HG03135 (cell line): ENCODE data around the gene TRAPPC13.
"Not testable (repeated sequence)": the region's sequence is repeated elsewhere in the genome, so short reads cannot be mapped to it uniquely, and the experiment has no call there.

ENCODE experiments used
- ATAC-seq: cut with Tn5 transposase; IDR thresholded peaks from one replicate; pipeline ENCODE4 v1.9.1; 2021; ENCODE audit warnings: mild to moderate bottlenecking, moderate library complexity; ENCODE audit not compliant: unreplicated experiment

The TRAPPC13 gene, protein sequence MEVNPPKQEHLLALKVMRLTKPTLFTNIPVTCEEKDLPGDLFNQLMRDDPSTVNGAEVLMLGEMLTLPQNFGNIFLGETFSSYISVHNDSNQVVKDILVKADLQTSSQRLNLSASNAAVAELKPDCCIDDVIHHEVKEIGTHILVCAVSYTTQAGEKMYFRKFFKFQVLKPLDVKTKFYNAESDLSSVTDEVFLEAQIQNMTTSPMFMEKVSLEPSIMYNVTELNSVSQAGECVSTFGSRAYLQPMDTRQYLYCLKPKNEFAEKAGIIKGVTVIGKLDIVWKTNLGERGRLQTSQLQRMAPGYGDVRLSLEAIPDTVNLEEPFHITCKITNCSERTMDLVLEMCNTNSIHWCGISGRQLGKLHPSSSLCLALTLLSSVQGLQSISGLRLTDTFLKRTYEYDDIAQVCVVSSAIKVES

DNA sequence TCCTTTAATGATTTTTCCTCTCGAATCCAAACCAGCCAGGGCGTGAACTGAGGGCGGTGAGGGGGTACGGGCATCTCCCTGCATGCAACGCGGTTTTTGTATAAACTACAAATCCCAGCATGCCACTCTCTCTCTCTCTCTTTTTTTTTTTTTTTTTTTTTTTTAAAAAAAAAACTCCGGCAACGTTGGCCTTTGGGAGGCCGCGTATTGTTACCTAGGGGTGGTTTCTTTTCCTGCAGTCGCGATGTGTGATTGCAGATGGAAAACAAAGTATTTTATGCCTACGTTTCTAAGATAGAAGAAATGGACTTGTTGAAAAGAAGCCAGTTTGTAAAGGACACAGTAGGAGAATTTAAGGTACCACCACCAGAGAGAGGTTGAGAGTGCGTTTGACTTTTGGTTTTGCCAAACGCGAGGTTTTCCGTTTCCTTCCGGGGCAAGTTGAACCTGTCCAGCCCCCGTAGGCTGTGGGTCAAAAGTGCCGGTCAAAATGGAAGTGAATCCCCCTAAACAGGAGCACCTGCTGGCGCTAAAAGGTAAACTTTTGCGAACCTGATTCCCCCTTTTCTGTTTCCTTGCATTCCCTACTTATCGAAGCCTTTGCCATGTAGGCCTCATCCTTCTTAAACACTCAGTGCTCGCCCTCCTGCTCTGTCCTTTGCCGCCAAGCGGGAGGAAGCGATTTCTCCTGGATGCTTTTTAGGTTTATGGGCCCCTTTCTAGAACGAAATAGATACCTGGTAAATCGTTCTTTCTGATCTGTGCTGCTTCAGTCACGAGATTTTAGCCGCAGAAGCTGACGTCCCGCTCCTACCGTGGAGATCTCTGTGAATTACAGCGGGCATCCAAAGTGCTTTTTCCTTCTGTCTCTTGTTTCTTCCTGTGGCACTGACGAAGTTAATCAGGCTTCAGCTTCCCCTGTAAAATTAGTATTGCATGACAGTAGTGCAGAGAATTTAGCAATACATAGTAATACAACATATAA, at the start of gene TRAPPC13, which contains the start of gene SHLD3:
TRAPPC13 (plus strand) TSS at position 457 of the 985 bp plus-strand sequence; CDS start at position 491, 34 bp downstream.
SHLD3 (plus strand) TSS at position 457 of the 985 bp plus-strand sequence. CDS start 4,561 bp downstream, outside the sequence.
- ATAC-seq = peak; percentile 68

DNA sequence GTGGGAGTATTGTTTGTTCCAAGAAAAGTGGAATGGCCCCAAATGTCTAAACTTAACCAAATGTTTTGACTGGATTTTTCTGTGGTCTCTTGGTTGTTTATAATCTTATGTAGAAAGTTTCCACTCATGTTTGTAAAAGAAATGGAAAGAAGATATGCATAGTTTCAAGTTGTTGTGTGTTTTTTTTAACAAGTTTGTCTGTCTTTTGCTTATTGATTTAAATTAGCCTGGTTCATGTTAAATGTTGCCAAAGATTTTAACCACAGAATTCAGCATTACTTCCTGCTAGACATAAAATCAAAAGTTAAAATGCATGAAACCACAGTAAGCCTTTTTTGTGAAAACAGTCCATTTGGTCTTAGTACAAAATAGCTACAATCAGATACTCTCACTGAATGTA, 47.7 kb upstream of the TRAPPC13 start:
- no peak for ATAC-seq

DNA sequence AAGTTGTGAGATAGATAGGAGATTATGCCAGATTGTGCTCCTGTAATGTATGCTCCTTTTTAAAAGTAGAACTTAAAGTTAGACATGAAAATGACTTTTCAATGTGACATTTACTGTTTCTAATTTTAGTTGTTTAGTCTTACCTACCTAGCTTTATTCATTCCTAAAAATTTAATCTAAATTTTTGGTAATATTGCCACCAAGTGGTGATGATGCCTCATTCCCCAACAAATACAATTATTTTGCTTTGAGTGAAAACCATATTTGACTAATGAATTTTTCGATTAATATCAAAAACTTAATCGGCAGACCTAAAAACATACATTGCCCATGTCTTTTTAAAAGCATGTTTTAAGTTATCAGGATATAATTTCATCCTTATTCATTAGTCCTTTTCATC, 36.1 kb upstream of the TRAPPC13 start:
- ATAC-seq = no peak

DNA sequence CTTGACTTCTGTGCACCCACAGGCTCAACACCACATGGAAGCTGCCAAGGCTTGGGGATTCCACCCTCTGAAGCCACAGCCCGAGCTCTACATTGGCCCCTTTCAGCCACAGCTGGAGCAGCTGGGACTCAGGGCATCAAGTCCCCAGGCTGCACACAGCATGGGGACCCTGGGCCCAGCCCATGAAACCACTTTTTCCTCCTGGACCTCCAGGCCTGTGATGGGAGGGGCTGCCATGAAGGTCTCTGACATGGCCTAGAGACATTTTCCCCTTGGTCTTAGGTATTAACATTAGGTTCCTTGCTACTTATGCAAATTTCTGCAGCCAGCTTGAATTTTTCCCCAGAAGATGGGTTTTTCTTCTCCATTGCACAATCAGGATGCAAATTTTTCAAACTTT, 23.1 kb upstream of the TRAPPC13 start:
- ATAC-seq = not testable (repeated sequence)

DNA sequence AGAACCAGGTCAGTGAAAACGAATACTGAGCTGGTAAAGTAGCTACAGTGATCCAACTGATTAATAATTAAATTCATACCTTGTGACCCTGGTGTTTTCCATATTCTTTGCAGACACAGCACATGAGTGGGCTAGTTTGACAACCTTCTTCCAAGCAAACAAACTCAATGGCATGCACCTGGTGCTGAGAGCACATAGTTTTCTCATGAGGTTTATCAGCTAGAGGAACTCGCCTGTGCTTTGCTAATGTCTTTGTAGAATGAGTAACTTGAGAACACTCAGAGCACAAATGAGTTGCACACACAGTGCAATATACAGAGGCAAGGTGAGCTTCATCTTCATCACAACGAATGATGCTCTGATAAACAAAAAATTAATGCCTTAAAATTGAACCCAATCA, 13.3 kb upstream of the TRAPPC13 start:
- ATAC-seq = no peak

DNA sequence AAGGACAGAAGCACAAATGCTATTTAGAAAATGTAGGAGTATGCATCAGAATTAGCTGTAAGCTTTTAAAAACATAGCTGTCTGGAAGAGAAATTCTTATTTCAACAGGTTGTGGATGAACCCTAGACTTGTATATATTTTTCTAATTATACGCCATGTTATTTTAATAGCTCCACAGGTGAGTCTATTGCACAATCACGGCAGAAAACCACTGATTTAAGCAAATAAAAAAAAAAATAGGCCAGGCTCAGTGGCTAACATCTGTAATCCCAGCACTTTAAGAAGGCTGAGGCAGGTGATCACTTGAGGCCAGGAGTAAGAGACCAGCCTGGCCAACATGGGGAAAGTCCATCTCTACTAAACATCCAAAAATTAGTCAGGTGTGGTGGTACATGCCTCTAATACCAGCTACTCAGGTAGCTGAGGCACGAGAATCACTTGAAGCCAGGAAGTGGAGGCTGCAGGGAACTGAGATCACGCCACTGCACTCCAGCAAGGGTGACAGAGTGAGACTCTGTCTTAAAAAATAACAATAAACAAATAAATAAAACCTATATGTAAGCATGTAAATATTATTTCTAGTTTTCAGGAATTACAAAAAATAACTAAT, 12.4 kb upstream of the TRAPPC13 start:
- no peak for ATAC-seq

DNA sequence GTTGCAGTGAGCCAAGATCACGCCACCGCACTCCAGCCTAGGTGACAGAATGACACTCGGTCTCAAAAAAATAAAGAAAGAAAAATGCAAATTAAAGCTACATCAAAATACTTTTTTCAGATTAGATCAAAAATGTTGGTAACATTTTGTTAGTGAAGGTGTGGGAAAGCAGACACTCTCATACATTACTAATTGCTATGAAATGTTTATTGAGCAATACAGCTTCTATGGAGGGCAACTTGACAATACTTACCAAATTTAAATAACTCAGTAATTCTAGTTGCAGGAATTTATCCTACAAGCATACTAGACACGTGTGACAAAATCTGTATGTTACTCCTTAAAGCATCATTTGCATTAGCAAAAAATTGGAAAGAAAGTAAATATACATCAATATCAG, 4.8 kb upstream of the TRAPPC13 start:
- no peak for ATAC-seq

DNA sequence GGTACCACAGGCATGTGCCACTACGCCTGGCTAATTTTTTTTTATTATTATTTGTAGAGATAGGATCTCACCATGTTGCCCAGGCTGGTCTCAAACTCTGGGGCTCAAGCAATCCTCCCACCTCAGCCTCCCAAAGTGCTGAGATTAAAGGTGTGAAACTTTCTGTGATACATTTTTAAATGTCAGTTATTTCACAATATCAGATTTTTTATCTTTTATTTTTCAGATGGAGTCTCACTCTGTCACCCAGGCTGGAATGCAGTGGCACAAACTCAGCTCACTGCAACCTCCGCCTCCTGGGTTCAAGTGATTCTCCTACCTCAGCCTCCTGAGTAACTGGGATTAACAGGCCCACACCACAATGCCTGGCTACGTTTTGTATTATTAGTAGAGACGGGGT, 2.9 kb upstream of the TRAPPC13 start:
- not testable (repeated sequence) for ATAC-seq

DNA sequence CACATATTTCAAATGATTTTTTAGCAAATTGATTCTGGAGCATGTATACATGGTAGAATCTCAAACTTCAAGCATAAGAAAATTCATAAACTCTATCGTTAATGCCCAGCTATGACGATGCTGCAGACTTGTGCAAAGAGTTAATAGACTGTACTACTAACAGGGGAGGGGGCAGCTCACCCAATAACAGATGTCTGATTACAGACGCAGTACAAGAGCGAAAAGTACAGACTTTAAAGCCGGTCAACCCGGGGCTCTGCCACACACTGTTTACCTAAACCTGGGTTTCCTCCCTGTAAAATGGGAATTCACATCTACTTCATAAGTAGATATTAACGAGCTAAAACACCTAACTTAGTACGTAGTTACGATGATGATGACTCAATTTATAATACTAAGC, 1.3 kb upstream of the TRAPPC13 start:
- no peak for ATAC-seq

DNA sequence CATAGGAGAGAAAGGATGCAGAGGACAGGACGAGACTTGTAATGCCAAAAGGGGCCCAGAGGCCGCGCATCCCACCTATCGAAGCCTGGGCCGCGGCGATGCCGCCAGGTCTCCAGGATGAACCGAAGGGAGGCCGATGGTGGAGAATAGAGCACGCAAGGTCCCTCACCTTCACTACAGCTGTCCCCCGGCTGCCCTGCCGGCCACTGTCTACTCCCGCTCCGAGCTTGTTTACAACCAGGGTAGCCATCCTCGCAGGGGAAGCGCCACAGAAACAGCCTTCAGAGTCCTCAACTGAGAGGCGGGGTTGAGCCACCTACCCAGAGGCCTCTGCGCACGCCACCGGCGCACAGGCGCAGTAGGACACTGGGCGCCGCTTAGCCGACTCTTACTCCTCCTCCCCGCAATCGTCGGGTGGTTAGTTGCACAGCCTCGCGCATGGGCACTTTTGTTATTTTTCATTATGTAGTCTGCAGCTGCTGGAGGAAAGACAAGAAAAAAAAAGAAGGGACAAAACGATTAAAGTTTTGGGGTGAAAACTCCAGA, 729 bp upstream of the TRAPPC13 start, which contains the start of gene TRIM23:
TRIM23 (minus strand) TSS at position 309 of the 546 bp plus-strand sequence; CDS start at position 250, 59 bp downstream.
- ATAC-seq = peak; percentile 94

DNA sequence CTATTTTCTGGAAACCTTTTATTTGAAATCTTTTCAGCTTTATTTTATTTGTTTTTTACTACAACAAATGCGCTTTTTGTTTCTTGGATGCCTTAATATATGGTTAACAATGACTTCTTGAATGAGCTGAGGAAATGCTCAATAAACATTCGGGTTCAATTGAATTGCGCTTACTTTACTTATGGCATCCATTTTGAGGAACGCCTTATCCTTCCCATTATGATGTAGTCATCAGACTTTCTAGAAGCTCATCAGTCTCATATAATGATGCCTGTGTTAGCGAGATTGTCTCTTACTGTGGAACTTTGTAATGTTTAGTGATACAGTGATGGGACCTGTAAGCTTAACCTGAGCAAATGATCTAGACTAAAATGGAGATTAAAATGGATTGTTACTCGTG, 916 bp downstream of the TRAPPC13 start:
- no peak for ATAC-seq

DNA sequence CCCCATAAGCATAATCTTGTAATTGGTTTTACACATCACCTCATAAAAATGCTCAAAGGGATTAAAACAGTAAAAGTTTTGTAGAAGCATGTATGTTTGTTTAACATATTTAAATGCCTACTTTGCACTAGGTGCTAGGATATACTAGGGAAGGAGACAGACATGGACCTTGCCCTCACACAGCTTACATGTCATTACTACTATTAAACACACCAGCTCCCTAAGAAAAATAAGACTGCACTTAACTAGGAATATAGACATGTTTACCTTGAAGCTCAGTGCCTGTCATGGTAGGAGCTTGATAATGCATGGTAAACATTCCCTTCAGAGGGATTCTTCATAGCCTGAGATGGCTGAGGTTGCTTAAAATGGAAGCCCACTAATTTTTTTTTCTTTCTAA, 6.2 kb downstream of the TRAPPC13 start:
- ATAC-seq = no peak

DNA sequence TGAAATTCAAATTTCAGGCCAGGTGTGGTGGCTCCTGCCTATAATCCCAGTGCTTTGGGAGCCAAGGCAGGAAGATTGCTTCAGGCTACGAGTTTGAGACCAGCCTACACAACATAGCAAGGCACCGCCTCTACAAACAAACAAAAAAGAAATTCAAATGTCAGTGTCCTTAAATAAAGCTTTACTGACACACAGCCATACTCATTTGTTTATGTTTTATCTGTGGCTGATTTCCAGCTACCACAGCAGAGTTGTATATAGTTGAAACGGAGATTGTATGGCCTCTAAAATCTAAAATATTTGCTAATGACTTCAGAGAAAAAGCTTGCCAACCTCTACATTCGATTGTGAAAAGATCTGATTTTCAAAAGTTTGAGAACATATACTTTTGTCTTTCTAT, 15.4 kb downstream of the TRAPPC13 start:
- ATAC-seq = no peak

DNA sequence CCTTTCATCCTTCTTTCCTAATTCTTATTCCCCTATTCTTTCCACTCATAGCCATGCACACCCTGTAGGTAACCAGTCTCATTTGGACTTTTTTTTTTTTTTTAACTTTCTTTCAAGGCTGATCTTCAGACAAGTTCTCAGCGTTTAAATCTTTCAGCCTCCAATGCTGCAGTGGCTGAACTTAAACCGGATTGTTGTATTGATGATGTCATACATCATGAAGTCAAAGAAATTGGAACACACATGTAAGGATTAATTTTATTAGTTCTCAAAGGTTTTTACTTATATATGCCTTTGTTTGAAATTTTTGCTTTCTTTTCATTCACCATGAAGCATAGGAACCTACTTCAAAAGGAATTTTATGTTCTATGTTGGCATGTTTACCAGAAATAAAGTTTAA, 22.1 kb downstream of the TRAPPC13 start:
- no peak for ATAC-seq

DNA sequence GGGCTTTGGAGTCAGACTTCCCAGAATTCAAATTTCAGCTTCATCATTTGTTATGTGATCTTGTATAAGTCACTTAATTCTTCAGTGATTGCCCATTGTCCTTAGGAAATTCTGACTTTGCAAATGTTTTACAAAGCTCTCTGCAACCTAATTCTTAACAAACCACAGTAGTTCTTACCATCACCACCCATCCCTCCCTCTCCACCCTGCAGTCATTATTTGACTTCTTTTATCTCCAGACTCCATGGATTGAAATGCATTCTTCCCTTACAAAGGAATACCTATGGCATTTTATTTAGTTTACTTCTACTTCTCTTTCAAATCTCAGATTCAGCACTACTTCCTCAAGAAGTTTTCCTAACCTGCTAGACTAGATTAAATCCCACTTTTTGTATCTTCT, 23.1 kb downstream of the TRAPPC13 start:
- no peak for ATAC-seq

DNA sequence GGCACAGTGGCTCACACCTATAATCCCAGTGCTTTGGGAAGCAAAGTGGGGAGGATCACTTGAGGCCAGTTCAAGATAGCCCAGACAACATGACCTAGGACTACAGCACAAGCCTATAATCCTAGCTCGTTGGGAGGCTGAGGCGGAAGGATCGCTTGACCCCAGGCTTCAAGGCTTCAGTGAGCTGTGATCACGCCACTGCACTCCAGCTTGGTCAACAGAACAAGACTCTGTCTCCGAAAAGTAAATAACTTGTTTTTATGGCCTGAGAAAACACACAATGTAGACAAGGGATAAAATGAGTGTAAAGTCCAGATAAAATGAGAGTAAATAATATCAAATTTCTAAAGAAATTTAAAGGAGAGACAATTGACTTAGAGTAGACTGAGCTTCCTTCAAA, 26.3 kb downstream of the TRAPPC13 start:
- no peak for ATAC-seq

DNA sequence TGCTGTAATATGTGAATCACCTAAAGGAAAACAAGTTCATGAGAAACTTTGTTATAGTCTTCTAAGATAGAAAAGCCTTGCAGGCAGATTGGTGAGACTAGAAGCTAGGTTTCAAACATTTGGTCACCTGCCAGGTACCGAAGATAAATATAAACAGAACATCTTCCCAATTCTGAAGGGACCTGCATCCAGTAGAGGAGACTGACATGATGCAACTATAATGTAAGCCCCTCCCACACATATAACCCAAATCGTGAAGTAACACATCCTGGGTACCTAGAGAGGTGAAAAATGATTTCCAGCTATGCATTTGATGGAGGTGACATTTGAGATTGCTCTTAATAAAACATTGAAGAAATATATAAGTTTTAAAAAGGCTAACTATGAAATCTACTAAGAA, 29.9 kb downstream of the TRAPPC13 start:
- ATAC-seq = no peak

DNA sequence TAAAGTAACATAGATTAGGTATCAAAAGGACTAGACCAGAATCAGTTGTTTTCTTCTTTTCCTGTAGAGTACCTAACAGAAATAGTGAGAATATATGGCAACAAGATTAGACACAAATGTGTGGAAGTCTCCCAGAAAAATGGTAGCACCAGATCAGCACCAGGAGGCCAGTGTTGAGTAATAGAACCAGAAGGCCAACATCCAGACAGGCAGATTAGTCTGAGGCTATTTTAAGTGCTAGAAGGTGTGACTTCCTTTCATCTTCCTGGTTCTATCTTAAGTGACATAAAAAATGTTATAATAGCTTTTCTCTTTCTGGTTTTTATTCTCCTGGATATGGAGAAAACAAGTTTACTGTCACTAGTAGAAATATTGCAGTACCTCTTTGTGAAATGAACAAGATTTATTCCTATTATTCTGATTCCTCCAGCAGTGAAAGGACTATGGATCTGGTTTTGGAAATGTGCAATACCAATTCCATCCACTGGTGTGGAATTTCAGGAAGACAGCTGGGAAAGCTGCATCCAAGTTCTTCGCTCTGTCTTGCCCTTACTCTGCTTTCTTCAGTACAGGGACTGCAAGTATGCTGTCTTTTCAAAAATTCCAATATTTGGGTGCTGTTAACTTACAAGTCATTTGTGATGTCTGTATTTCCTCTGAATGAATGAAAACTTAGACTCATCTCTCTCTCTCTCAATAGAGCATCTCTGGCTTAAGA, 39.1 kb downstream of the TRAPPC13 start:
- ATAC-seq = no peak

DNA sequence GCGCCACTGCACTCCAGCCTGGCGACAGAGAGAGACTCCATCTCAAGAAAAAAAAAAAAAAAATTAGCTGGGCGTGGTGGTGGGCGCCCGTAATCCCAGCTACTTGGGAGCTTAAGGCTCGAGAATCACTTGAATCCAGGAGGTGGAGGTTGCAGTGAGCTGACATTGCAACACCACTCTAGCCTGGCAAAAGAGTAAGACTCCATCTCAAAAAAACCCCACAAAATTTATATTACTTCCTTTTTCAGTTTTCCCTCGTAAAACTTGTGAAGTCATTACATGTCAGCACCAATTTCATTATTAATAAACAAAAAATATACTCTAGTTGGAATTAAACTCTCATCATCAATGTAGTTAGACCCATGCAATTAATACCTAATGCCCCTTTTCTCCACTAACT, 43.9 kb downstream of the TRAPPC13 start:
- ATAC-seq = no peak

DNA sequence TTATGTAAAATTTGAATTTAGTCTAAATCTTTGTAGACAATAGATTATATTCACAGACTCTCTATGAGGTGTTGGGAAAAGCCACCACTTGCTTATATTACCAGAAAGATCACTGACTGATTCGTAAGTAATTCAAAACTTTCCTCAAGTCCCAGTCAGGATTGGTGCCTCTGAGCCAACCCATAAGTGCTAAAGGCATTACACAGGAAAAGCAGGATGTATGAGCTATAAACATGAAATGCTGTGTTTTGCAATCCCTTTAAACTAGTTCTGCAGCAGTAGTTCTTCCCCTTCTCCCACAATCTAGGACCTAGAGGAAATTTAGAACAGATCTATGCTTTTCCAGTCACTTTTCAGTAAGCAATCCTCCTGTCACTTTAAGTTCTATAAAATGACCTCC, 48.0 kb downstream of the TRAPPC13 start:
- no peak for ATAC-seq
